Calu3 (cell line): ENCODE measurements around the gene PKHD1. TPM values are rescaled to one million over a fixed set of nuclear protein-coding genes. Genes with fewer than 3 reads are reported as not detected.
A peak's percentile ranks its signal among the peaks of the same experiment; 100 is the strongest.

Experiments
- BruUV-seq: library from RNA; stranded (reverse); fragments of 400-500 nt; replicated peaks from 2 replicates; lab custom pipeline; 2021; lab: Mats Ljungman, UMichigan
- CTCF ChIA-PET: fragments of 300-600 bp; sonication (Branson Sonifier 250); formaldehyde crosslinking; loops from one replicate; lab custom pipeline; 2022; ENCODE audit warnings: antibody characterized with exemption; lab: Charles Lee
- DNase-seq: peaks from one replicate; pipeline ENCODE4 v3.0.0; 2022
- H3K27ac Mint-ChIP-seq: one replicate; pipeline ENCODE4 v1.8.0; 2022; ENCODE audit warnings: mixed read lengths; ENCODE audit not compliant: unreplicated experiment
- H3K27me3 Mint-ChIP-seq: one replicate; pipeline ENCODE4 v1.8.0; 2022; ENCODE audit warnings: mixed read lengths; ENCODE audit not compliant: unreplicated experiment
- H3K36me3 Mint-ChIP-seq: one replicate; pipeline ENCODE4 v1.8.0; 2022; ENCODE audit warnings: mild to moderate bottlenecking, moderate library complexity, mixed read lengths; ENCODE audit not compliant: insufficient read depth, unreplicated experiment
- H3K4me1 Mint-ChIP-seq: one replicate; pipeline ENCODE4 v1.8.0; 2022; ENCODE audit warnings: mild to moderate bottlenecking, low read depth, mixed read lengths; ENCODE audit not compliant: unreplicated experiment
- H3K4me3 Mint-ChIP-seq: one replicate; pipeline ENCODE4 v1.8.0; 2022; ENCODE audit warnings: mild to moderate bottlenecking, low read depth, moderate library complexity, mixed read lengths; ENCODE audit not compliant: unreplicated experiment
- H3K9me3 Mint-ChIP-seq: one replicate; pipeline ENCODE4 v1.8.0; 2022; ENCODE audit warnings: low read depth, mixed read lengths; ENCODE audit not compliant: unreplicated experiment
- CTCF ChIP-seq: fragments of 200-600 bp; IDR thresholded peaks from one replicate; pipeline ENCODE4 v1.8.0; 2022; ENCODE audit warnings: antibody characterized with exemption; ENCODE audit not compliant: unreplicated experiment
- intact Hi-C: fragments of 100-400 bp; cut with micrococcal nuclease; formaldehyde crosslinking; loops from one replicate; pipeline ENCODE4 v1.10.0; 2022; ENCODE audit not compliant: unreplicated experiment
- total RNA-seq: library from RNA; stranded (reverse); gene quantifications from 2 replicates; pipeline ENCODE4 v1.2.3, GENCODE V29; 2022

The PKHD1 gene
- total RNA-seq, 1 experiment from 2014 or later, result 25.2 TPM

GRCh38 chr6:51962354-51962753 lies 125.1 kb downstream of the PKHD1 start:
- peaks cover 4% of the 10 kb centered on the region for H3K36me3 Mint-ChIP-seq
- CTCF ChIA-PET, result no interaction called here
- H3K4me3 Mint-ChIP-seq, result no peak overlapping the region
- no peak overlapping the region for H3K27ac Mint-ChIP-seq
- H3K9me3 Mint-ChIP-seq, result no peaks in the 10 kb centered on the region
- no peaks in the 10 kb centered on the region for H3K27me3 Mint-ChIP-seq
- H3K4me1 Mint-ChIP-seq, result no peaks in the 10 kb centered on the region
- BruUV-seq, result no TSS peak
- TF ChIP-seq CTCF, result no peak
- intact Hi-C loops, result no loop called here
- no peak for DNase-seq

- no peak overlapping the region for H3K27ac Mint-ChIP-seq
- H3K36me3 Mint-ChIP-seq, result peaks cover under 1% of the 10 kb centered on the region
- no peak for DNase-seq
- no peaks in the 10 kb centered on the region for H3K9me3 Mint-ChIP-seq
- no peak overlapping the region for H3K4me3 Mint-ChIP-seq
- no peak for TF ChIP-seq CTCF
- H3K4me1 Mint-ChIP-seq, result no peaks in the 10 kb centered on the region
- intact Hi-C loops, result no loop called here
- CTCF ChIA-PET, result interaction anchor here (0.6 to 1.2 kb wide), 4 partner anchors 10 to 106 kb away, joined by 3 to 5 read pairs (median 3); no protein-coding TSS in a partner anchor
- no peaks in the 10 kb centered on the region for H3K27me3 Mint-ChIP-seq
- no TSS peak for BruUV-seq
These were observed 127.0 kb downstream of the PKHD1 start for GRCh38 chr6:51960419-51960818.

GRCh38 chr6:51959744-51960383 lies 127.5 kb downstream of the PKHD1 start:
- intact Hi-C loops, result loop anchor here (1.0 to 5.0 kb wide), 2 partner anchors 105 to 403 kb away; no protein-coding TSS in a partner anchor
- H3K4me1 Mint-ChIP-seq, result no peaks in the 10 kb centered on the region
- CTCF ChIA-PET, result interaction anchor here (0.6 to 1.2 kb wide), 4 partner anchors 9 to 106 kb away, joined by 3 to 5 read pairs (median 3); no protein-coding TSS in a partner anchor
- H3K36me3 Mint-ChIP-seq, result no peaks in the 10 kb centered on the region
- H3K27me3 Mint-ChIP-seq, result no peaks in the 10 kb centered on the region
- no peaks in the 10 kb centered on the region for H3K9me3 Mint-ChIP-seq
- H3K27ac Mint-ChIP-seq, result no peak overlapping the region
- peak; percentile 59 for TF ChIP-seq CTCF
- BruUV-seq, result no TSS peak
- no peak overlapping the region for H3K4me3 Mint-ChIP-seq
- peak; percentile 65 for DNase-seq

GRCh38 chr6:51954681-51955080 lies 132.7 kb downstream of the PKHD1 start:
- no peak for TF ChIP-seq CTCF
- no peaks in the 10 kb centered on the region for H3K27me3 Mint-ChIP-seq
- intact Hi-C loops, result loop anchor here (5.0 kb wide), 1 partner anchor 397 kb away; no protein-coding TSS in a partner anchor
- H3K27ac Mint-ChIP-seq, result no peak overlapping the region
- CTCF ChIA-PET, result interaction anchor here (1.0 kb wide), 1 partner anchor 12 kb away, joined by 3 read pairs; no protein-coding TSS in a partner anchor
- H3K9me3 Mint-ChIP-seq, result no peaks in the 10 kb centered on the region
- no TSS peak for BruUV-seq
- H3K4me1 Mint-ChIP-seq, result no peaks in the 10 kb centered on the region
- no peaks in the 10 kb centered on the region for H3K36me3 Mint-ChIP-seq
- DNase-seq, result no peak
- no peak overlapping the region for H3K4me3 Mint-ChIP-seq
